Sigmoid colon (tissue), 4 donors: ENCODE data around the gene TRIM41.
"Not testable (repeated sequence)": the region's sequence is repeated elsewhere in the genome, so short reads cannot be mapped to it uniquely, and the experiment has no call there.

Experiments used
- EP300 ChIP-seq, 4 donors: sonication (generic); formaldehyde crosslinking; IDR thresholded peaks; one replicate each; pipeline ENCODE4 v1.6.1; 2017; ENCODE audit warnings: antibody characterized with exemption in 4 of 4
- POLR2A ChIP-seq, 2 donors: fragments of 450-650 bp; IDR thresholded peaks; one replicate each; pipeline ENCODE4 v1.6.1; 2016; ENCODE audit warnings: antibody characterized with exemption in 2 of 2, mild to moderate bottlenecking in 2 of 2, moderate library complexity in 2 of 2
- POLR2AphosphoS5 ChIP-seq, 4 donors: sonication (generic); formaldehyde crosslinking; IDR thresholded peaks; one replicate each; pipeline ENCODE4 v1.6.1; 2017; ENCODE audit warnings: antibody characterized with exemption in 4 of 4
- TF ChIP-seq, protein P1 (sequence below), 4 experiments: fragments of 450-650 bp in 3 of 4; fragments of 200-600 bp in 1 of 4; IDR thresholded peaks; one replicate each; pipeline ENCODE4 v1.5.1; 2016 to 2019; ENCODE audit warnings: antibody characterized with exemption in 4 of 4, mild to moderate bottlenecking in 3 of 4, moderate library complexity in 2 of 4

DNA sequence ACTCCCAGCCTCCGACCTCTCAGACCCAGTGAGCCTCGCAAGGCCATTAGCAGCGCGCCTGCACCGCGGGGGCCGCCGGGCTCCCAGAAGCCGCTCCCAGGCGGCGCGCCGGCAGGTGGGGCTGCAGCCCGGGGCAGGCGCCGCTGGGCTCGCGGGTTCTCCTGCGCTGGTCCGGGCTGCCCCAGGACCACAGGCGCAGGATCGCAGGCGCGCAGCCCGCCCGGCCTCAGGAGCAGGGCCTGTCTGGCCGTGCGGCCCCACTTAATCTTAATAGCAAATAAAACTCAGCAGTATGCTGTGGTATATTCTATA, 50.3 kb downstream of the TRIM41 start:
- TF ChIP-seq EP300, POLR2A, POLR2AphosphoS5 (IDR thresholded peaks at IDR 0.05): not testable (repeated sequence)
- TF ChIP-seq, protein P1, sequence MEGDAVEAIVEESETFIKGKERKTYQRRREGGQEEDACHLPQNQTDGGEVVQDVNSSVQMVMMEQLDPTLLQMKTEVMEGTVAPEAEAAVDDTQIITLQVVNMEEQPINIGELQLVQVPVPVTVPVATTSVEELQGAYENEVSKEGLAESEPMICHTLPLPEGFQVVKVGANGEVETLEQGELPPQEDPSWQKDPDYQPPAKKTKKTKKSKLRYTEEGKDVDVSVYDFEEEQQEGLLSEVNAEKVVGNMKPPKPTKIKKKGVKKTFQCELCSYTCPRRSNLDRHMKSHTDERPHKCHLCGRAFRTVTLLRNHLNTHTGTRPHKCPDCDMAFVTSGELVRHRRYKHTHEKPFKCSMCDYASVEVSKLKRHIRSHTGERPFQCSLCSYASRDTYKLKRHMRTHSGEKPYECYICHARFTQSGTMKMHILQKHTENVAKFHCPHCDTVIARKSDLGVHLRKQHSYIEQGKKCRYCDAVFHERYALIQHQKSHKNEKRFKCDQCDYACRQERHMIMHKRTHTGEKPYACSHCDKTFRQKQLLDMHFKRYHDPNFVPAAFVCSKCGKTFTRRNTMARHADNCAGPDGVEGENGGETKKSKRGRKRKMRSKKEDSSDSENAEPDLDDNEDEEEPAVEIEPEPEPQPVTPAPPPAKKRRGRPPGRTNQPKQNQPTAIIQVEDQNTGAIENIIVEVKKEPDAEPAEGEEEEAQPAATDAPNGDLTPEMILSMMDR (IDR thresholded peaks at IDR 0.05): peak in 1 of 4 experiments; percentile 33
